ENCODE results near the gene PPFIA3. TPM values are rescaled to one million over a fixed set of nuclear protein-coding genes. Genes with fewer than 3 reads are reported as not detected.
"Not testable (repeated sequence)": the region's sequence is repeated elsewhere in the genome, so short reads cannot be mapped to it uniquely, and the experiment has no call there.

PPFIA3 gene
- total RNA-seq, 1 experiment from 2014 or later: 3.6 TPM

- no peak overlapping the region for H3K27ac ChIP-seq
- peaks cover 3% of the 10 kb centered on the region for H3K9me3 ChIP-seq (replicated peaks)
- H3K27me3 ChIP-seq (replicated peaks): no peaks in the 10 kb centered on the region
- H3K4me3 ChIP-seq: no peak overlapping the region
- H3K4me1 ChIP-seq (replicated peaks): peaks cover 33% of the 10 kb centered on the region
- DNase-seq (ENCODE audit: low read depth in 1 of 2, low spot score in 2 of 2): no peak
- H3K36me3 ChIP-seq: peaks cover 55% of the 10 kb centered on the region
Observed at GRCh38 chr19:49109569-49110233, 9.6 kb upstream of the PPFIA3 start.

- Histone ChIP-seq H3K36me3 (peaks cover 46% of the 10 kb centered on the region), H3K27ac (no peak overlapping the region), H3K9me3 (replicated peaks) (peaks cover 3% of the 10 kb centered on the region), H3K4me3 (no peak overlapping the region), H3K27me3 (replicated peaks) (no peaks in the 10 kb centered on the region), H3K4me1 (replicated peaks) (peaks cover 41% of the 10 kb centered on the region)
- no peak for DNase-seq (ENCODE audit: low read depth in 1 of 2, low spot score in 2 of 2)
Observed at GRCh38 chr19:49110567-49110966, 8.8 kb upstream of the PPFIA3 start.

DNA sequence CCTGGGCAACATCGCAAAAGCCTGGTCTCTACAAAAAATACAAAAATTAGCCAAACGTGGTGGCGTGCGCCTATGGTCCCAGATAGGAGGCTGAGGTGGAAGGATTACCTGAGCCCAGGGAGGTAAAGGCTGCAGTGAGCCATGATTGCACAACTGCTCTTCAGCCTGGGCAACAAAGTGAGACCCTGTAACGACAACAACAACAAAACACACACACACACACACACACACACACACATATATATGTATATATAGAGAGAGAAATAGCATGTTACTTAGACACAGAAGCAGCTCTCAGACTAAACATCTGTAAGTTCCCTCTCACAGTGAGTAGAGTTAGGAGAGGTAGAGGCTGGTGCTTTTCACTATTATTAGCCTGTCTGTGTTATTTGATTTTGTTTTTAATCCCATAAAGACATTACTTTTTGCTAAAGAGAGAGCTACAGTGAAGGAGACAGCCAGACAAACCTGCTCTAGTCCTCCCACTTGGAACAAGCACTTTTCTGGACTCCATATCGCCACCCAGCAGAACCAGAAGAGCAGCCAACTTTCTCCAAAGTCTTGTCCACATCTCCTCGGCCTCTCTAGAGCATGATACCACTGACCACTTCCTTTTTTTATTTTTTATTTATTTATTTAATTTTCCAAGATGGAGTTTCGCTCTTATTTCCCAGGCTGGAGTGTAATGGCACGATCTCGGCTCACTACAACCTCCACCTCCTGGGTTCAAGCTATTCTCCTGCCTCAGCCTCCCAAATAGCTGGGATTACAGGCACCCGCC, 7.9 kb upstream of the PPFIA3 start:
- peaks cover 43% of the 10 kb centered on the region for H3K36me3 ChIP-seq
- no peak for DNase-seq (ENCODE audit: low read depth in 1 of 2, low spot score in 2 of 2)
- no peak overlapping the region for H3K27ac ChIP-seq
- peaks cover 41% of the 10 kb centered on the region for H3K4me1 ChIP-seq (replicated peaks)
- peaks cover 3% of the 10 kb centered on the region for H3K9me3 ChIP-seq (replicated peaks)
- H3K4me3 ChIP-seq: no peak overlapping the region
- H3K27me3 ChIP-seq (replicated peaks): no peaks in the 10 kb centered on the region

GRCh38 chr19:49113762-49114629, 5.3 kb upstream of the PPFIA3 start, which contains the start of gene LIN7B:
LIN7B (plus strand) TSS chr19:49114370; CDS start chr19:49114405, 35 bp downstream.
- DNase-seq (ENCODE audit: low read depth in 1 of 2, low spot score in 2 of 2): peak; percentile 81 to 94
- H3K4me1 ChIP-seq (replicated peaks): peaks cover 51% of the 10 kb centered on the region
- peaks cover 17% of the 10 kb centered on the region for H3K36me3 ChIP-seq
- H3K4me3 ChIP-seq: peak within 1 kb of the TSS; percentile 74
- H3K27me3 ChIP-seq (replicated peaks): no peaks in the 10 kb centered on the region
- peaks cover 3% of the 10 kb centered on the region for H3K9me3 ChIP-seq (replicated peaks)
- H3K27ac ChIP-seq: peak within 1 kb of the TSS; percentile 45; the same call in 1 of the 2 replicates

GRCh38 chr19:49114630-49115363, 4.5 kb upstream of the PPFIA3 start:
- H3K27me3 ChIP-seq (replicated peaks): peaks cover 1% of the 10 kb centered on the region; the same call in 1 of the 2 replicates
- H3K4me3 ChIP-seq: peak overlapping the region; percentile 74
- H3K9me3 ChIP-seq (replicated peaks): peaks cover 3% of the 10 kb centered on the region
- peaks cover 49% of the 10 kb centered on the region for H3K4me1 ChIP-seq (replicated peaks)
- peak overlapping the region; percentile 45; the same call in 1 of the 2 replicates for H3K27ac ChIP-seq
- peaks cover 9% of the 10 kb centered on the region for H3K36me3 ChIP-seq
- DNase-seq (ENCODE audit: low read depth in 1 of 2, low spot score in 2 of 2): peak; percentile 62 to 68

DNA sequence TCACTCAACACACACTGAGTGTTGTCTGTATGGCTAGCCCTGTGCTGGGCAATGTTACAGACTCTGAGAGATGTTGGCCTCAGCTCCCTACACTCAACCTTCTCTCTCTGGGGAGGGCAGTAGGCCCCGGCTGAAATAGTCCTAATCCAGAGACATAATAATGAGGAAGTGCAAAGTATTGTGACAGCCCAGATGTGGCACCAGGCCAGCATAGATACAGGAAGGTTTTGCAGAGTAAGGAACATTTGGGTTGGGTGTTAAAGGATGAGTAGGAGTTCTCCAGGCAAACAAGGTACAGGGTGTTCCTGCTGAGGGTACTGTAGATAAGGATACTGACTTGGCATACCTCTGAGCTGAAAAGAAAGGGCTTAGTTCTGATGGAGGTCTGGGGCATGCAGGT, 2.8 kb upstream of the PPFIA3 start:
- no peak for DNase-seq (ENCODE audit: low read depth in 1 of 2, low spot score in 2 of 2)
- no peak overlapping the region for H3K27ac ChIP-seq
- peaks cover 8% of the 10 kb centered on the region for H3K27me3 ChIP-seq (replicated peaks)
- H3K36me3 ChIP-seq: peaks cover 9% of the 10 kb centered on the region
- H3K4me1 ChIP-seq (replicated peaks): peaks cover 38% of the 10 kb centered on the region
- peaks cover 3% of the 10 kb centered on the region for H3K9me3 ChIP-seq (replicated peaks)
- no peak overlapping the region for H3K4me3 ChIP-seq

DNA sequence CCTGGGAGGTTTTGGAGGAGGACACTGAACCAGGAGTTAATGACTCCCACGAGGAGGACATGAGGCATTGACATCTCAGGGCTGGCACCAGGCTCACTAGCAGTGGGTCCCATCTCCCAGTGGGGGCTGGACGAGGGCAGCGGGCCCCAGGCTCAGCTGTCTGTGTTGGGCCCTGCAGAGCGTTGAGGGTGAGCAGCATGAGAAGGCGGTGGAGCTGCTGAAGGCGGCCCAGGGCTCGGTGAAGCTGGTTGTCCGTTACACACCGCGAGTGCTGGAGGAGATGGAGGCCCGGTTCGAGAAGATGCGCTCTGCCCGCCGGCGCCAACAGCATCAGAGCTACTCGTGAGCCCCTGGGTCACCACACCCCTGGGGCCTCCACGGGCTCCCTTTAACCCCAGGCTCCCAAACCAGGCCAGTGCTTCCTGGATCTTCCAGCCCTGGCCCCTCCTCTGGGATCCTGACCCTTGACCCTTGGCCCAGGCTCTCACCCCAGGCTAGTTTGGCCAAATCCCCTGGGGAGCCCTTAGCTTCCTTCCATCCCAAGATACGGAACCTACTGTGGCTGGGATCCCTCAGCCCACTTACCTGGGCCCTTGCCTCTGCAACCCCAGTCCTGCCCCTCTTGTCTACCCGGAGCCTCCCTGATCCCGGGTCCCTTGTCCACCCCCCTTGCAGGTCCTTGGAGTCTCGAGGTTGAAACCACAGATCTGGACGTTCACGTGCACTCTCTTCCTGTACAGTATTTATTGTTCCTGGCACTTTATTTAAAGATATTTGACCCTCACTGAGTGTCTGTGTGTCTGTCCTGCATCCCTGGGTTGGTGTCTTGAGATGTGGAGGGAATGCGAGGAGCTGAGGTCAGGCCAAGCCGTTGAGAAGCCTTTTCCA, 1.4 kb upstream of the PPFIA3 start:
- peaks cover 9% of the 10 kb centered on the region for H3K36me3 ChIP-seq
- H3K9me3 ChIP-seq (replicated peaks): peaks cover 3% of the 10 kb centered on the region
- DNase-seq (ENCODE audit: low read depth in 1 of 2, low spot score in 2 of 2): no peak
- H3K27ac ChIP-seq: peak overlapping the region; percentile 76; the same call in 1 of the 2 replicates
- peaks cover 8% of the 10 kb centered on the region for H3K27me3 ChIP-seq (replicated peaks)
- peaks cover 38% of the 10 kb centered on the region for H3K4me1 ChIP-seq (replicated peaks)
- peak overlapping the region; percentile 58 for H3K4me3 ChIP-seq

DNA sequence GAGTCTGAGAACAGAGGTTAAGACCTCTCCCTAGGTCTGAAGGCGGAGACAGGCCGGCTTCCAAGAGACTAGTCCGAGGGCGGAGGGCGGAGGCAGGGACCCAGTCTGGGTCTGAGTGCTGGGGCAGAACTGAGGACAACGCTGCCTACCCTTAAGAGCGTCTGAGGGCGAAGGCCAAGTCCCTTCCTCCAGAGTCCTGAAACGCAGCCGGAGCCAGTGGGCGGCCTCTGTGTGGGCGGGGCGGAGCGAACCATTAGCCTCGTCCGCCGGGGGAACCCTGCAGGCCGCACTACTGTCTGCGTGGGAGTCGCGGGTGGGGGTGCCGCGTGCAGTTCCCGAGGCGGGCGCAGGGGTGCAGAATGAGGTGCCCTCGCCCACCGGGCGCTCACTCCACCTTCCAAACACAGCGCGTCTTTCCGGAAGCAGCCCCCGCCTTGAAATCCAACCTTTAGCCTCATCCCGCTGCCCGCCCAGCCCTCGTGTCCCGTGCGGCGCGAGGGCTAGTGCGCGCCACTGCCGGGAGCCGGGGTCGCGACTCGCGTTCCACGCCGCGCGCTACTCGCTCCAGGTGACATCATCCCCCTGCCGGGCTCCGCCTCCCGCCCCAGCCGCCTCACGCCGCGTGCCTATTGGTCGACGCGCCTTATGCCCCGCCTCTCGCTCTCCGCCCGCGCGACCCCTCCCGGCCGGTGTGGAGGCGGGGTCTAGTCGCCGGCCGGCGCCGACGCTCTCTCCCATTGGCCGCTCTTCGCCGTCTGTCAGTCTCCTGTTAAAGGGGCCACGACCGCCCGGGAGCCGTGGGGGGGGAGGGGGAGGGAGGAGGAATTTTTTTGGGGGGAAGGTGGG, 556 bp upstream of the PPFIA3 start, which contains the start of gene C19orf73:
Gene C19orf73, minus strand, starts transcription at position 579 of the 846 bp plus-strand sequence. Its CDS starts 121 bp downstream, at position 458.
- H3K36me3 ChIP-seq: peaks cover 9% of the 10 kb centered on the region
- peak within 1 kb of the TSS; percentile 76 for H3K27ac ChIP-seq
- H3K4me1 ChIP-seq (replicated peaks): peaks cover 36% of the 10 kb centered on the region
- H3K27me3 ChIP-seq (replicated peaks): peaks cover 8% of the 10 kb centered on the region
- H3K4me3 ChIP-seq: peak within 1 kb of the TSS; percentile 58
- peak; percentile 94 to 95 for DNase-seq (ENCODE audit: low read depth in 1 of 2, low spot score in 2 of 2)
- H3K9me3 ChIP-seq (replicated peaks): peaks cover 3% of the 10 kb centered on the region

GRCh38 chr19:49120325-49120683, 960 bp downstream of the PPFIA3 start:
- Histone ChIP-seq H3K9me3 (replicated peaks) (no peaks in the 10 kb centered on the region), H3K4me1 (replicated peaks) (peaks cover 25% of the 10 kb centered on the region), H3K27me3 (replicated peaks) (peaks cover 8% of the 10 kb centered on the region), H3K27ac (no peak overlapping the region), H3K4me3 (no peak overlapping the region; the same call in 1 of the 2 replicates), H3K36me3 (peaks cover 5% of the 10 kb centered on the region; the same call in 1 of the 2 replicates)
- no peak for DNase-seq (ENCODE audit: low read depth in 1 of 2, low spot score in 2 of 2)

- Histone ChIP-seq H3K4me3 (no peak overlapping the region), H3K27ac (no peak overlapping the region), H3K4me1 (replicated peaks) (peaks cover 23% of the 10 kb centered on the region), H3K27me3 (replicated peaks) (peaks cover 8% of the 10 kb centered on the region), H3K36me3 (peaks cover 5% of the 10 kb centered on the region; the same call in 1 of the 2 replicates), H3K9me3 (replicated peaks) (no peaks in the 10 kb centered on the region)
- no peak for DNase-seq (ENCODE audit: low read depth in 1 of 2, low spot score in 2 of 2)
Observed at GRCh38 chr19:49120868-49121267, 1.5 kb downstream of the PPFIA3 start.

DNA sequence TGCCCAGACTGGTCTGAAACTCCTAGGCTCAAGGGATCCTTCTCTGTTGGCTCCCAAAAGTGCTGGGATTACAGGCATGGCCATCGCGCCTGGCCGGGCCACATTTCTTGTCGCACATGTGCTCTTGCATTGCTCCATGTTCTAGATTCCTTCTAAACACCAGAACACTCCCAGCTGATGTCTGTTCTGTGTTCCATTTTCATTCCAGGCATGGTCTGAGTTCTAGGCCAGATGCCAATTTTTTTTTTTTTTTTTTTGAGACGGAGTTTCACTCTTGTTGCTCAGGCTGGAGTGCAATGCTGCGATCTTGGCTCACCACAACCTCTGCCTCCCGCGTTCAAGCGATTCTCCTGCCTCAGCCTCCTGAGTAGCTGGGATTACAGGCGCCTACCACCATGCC, 2.5 kb downstream of the PPFIA3 start:
- not testable (repeated sequence) for H3K9me3 ChIP-seq (replicated peaks); H3K27ac ChIP-seq; H3K36me3 ChIP-seq; DNase-seq (ENCODE audit: low read depth in 1 of 2, low spot score in 2 of 2); H3K4me3 ChIP-seq; H3K27me3 ChIP-seq (replicated peaks)
- H3K4me1 ChIP-seq (replicated peaks): peaks cover 23% of the 10 kb centered on the region

Measured in SJSA1 (cell line).